ENCODE measurements around the gene GRIK1.

The GRIK1 gene

GRCh38 chr21:29939924-29940275, at the start of gene GRIK1:
TSS of gene GRIK1 (minus strand) at chr21:29939996.
- Histone ChIP-seq H3K4me1 (ENCODE audit: insufficient read depth, poor library complexity, severe bottlenecking) (no peaks in the 10 kb centered on the region), H3K27ac (ENCODE audit: poor library complexity, severe bottlenecking) (no peak within 1 kb of the TSS), H3K27me3 (ENCODE audit: insufficient read depth, poor library complexity, severe bottlenecking) (peaks cover 61% of the 10 kb centered on the region), H3K36me3 (ENCODE audit: low read depth) (no peaks in the 10 kb centered on the region), H3K4me3 (ENCODE audit: severe bottlenecking) (no peak within 1 kb of the TSS), H3K9me3 (ENCODE audit: severe bottlenecking) (no peaks in the 10 kb centered on the region)
- DNase-seq (ENCODE audit: low spot score) (no peak), ATAC-seq (ENCODE audit: low read depth) (peak; percentile 44)
- TF ChIP-seq, protein P1, sequence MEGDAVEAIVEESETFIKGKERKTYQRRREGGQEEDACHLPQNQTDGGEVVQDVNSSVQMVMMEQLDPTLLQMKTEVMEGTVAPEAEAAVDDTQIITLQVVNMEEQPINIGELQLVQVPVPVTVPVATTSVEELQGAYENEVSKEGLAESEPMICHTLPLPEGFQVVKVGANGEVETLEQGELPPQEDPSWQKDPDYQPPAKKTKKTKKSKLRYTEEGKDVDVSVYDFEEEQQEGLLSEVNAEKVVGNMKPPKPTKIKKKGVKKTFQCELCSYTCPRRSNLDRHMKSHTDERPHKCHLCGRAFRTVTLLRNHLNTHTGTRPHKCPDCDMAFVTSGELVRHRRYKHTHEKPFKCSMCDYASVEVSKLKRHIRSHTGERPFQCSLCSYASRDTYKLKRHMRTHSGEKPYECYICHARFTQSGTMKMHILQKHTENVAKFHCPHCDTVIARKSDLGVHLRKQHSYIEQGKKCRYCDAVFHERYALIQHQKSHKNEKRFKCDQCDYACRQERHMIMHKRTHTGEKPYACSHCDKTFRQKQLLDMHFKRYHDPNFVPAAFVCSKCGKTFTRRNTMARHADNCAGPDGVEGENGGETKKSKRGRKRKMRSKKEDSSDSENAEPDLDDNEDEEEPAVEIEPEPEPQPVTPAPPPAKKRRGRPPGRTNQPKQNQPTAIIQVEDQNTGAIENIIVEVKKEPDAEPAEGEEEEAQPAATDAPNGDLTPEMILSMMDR (IDR thresholded peaks at IDR 0.05; ENCODE audit: poor library complexity, severe bottlenecking): no peak

DNA sequence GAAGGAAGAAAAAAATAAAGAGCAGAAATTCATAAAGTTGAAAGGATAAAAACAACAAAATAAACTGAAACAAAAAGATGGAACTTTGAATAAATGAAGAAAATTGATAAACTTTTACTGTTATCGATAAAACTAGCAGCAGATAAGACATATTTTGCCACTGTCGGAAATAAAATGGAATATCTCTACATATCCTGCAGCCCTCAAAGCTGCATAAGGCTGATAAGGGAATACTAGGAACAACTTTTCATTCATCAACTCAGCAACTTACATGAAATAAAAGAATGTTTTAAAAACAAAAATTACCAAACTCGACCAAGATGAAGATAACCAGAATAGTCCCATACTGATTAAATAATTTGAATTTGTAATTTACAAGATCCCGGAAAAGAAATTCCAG, 48.0 kb upstream of the GRIK1 start:
- no peak for DNase-seq (ENCODE audit: low spot score)
- no peaks in the 10 kb centered on the region for H3K36me3 ChIP-seq (ENCODE audit: low read depth)
- H3K27me3 ChIP-seq (ENCODE audit: insufficient read depth, poor library complexity, severe bottlenecking): no peaks in the 10 kb centered on the region
- H3K27ac ChIP-seq (ENCODE audit: poor library complexity, severe bottlenecking): no peak overlapping the region
- no peak for ATAC-seq (ENCODE audit: low read depth)
- H3K4me3 ChIP-seq (ENCODE audit: severe bottlenecking): no peak overlapping the region
- no peaks in the 10 kb centered on the region for H3K9me3 ChIP-seq (ENCODE audit: severe bottlenecking)
- TF ChIP-seq, protein P1 (IDR thresholded peaks at IDR 0.05; ENCODE audit: poor library complexity, severe bottlenecking): no peak
- no peaks in the 10 kb centered on the region for H3K4me1 ChIP-seq (ENCODE audit: insufficient read depth, poor library complexity, severe bottlenecking)

DNA sequence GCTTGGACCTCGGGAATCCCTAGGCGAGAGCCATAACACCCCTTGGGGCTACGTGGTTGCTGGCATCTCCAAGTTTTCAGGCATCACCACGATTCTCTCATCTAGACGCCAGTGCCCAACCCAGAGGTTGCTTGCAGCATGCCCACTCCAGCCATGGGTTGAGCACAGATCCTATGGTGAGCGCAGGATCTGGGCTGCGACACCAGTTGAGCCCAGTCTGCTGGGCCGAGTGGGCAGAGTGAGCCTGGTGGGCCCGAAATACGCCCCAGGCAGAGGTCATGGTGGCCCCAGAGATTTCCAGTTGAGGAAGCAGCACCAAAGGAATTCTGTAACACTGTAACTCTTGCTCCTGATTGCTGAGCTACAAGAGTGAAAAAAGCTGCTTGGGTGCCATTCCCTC, 46.1 kb upstream of the GRIK1 start:
- no peaks in the 10 kb centered on the region for H3K27me3 ChIP-seq (ENCODE audit: insufficient read depth, poor library complexity, severe bottlenecking)
- H3K4me1 ChIP-seq (ENCODE audit: insufficient read depth, poor library complexity, severe bottlenecking): no peaks in the 10 kb centered on the region
- H3K9me3 ChIP-seq (ENCODE audit: severe bottlenecking): no peaks in the 10 kb centered on the region
- TF ChIP-seq, protein P1 (IDR thresholded peaks at IDR 0.05; ENCODE audit: poor library complexity, severe bottlenecking): no peak
- DNase-seq (ENCODE audit: low spot score) (no peak), ATAC-seq (ENCODE audit: low read depth) (no peak)
- no peaks in the 10 kb centered on the region for H3K36me3 ChIP-seq (ENCODE audit: low read depth)
- H3K4me3 ChIP-seq (ENCODE audit: severe bottlenecking): no peak overlapping the region
- no peak overlapping the region for H3K27ac ChIP-seq (ENCODE audit: poor library complexity, severe bottlenecking)

DNA sequence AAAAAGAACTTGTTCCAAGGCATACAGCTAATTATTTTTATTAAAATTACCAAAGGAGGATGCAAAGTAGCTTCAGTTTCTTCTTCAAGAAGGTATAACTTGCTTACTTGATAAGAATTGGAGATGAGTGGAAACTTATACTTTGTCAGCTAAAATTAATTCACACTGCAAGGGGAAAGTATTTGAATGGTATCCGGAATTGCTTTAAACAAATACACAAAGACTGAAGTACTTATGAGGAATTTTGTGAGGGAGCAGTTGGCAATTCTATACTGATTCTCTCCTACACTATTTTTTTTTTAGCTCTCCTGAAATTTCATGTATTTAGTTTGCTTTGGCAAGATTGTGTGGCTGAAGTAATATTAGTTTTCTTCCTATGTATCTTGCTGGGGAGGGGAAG, 39.2 kb upstream of the GRIK1 start:
- no peak for ATAC-seq (ENCODE audit: low read depth)
- Histone ChIP-seq H3K27ac (ENCODE audit: poor library complexity, severe bottlenecking) (no peak overlapping the region), H3K4me3 (ENCODE audit: severe bottlenecking) (no peak overlapping the region), H3K36me3 (ENCODE audit: low read depth) (no peaks in the 10 kb centered on the region), H3K27me3 (ENCODE audit: insufficient read depth, poor library complexity, severe bottlenecking) (no peaks in the 10 kb centered on the region), H3K4me1 (ENCODE audit: insufficient read depth, poor library complexity, severe bottlenecking) (no peaks in the 10 kb centered on the region), H3K9me3 (ENCODE audit: severe bottlenecking) (no peaks in the 10 kb centered on the region)
- no peak for DNase-seq (ENCODE audit: low spot score)
- TF ChIP-seq, protein P1 (IDR thresholded peaks at IDR 0.05; ENCODE audit: poor library complexity, severe bottlenecking): no peak

GRCh38 chr21:29975776-29976175, 36.0 kb upstream of the GRIK1 start:
- TF ChIP-seq, protein P1 (IDR thresholded peaks at IDR 0.05; ENCODE audit: poor library complexity, severe bottlenecking): no peak
- DNase-seq (ENCODE audit: low spot score) (no peak), ATAC-seq (ENCODE audit: low read depth) (no peak)
- H3K4me3 ChIP-seq (ENCODE audit: severe bottlenecking): no peak overlapping the region
- no peaks in the 10 kb centered on the region for H3K9me3 ChIP-seq (ENCODE audit: severe bottlenecking)
- H3K27ac ChIP-seq (ENCODE audit: poor library complexity, severe bottlenecking): no peak overlapping the region
- H3K36me3 ChIP-seq (ENCODE audit: low read depth): no peaks in the 10 kb centered on the region
- H3K4me1 ChIP-seq (ENCODE audit: insufficient read depth, poor library complexity, severe bottlenecking): no peaks in the 10 kb centered on the region
- no peaks in the 10 kb centered on the region for H3K27me3 ChIP-seq (ENCODE audit: insufficient read depth, poor library complexity, severe bottlenecking)
